ELR (cell line): ENCODE results near the gene OPCML.

Experiments
- DNase-seq: peaks from one replicate; pipeline ENCODE4 v3.0.0-alpha.2; 2015; ENCODE audit warnings: low read depth

Gene OPCML

DNA sequence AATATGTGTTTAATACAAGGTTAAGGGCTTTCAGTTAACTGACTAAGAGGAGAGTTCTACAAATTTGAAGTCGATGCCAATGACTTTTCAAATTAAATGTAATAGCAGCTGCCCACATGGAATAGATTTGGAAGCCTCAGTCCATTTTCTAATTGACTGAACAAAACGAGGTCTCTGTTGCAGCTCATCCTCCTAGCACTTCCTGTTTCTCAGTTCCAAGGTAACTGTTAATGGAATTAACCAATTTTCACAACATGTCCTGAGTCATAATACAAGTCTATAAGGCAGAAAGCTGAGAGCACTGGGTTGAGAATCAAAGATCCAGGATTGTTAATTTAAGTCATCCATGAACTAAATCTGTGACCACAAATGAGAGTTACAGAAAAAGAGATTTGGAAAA, 177.2 kb downstream of the OPCML start:
- no peak for DNase-seq

GRCh38 chr11:133354069-133354468, 178.2 kb downstream of the OPCML start:
- no peak for DNase-seq

GRCh38 chr11:133350045-133350444, 182.3 kb downstream of the OPCML start:
- no peak for DNase-seq

DNA sequence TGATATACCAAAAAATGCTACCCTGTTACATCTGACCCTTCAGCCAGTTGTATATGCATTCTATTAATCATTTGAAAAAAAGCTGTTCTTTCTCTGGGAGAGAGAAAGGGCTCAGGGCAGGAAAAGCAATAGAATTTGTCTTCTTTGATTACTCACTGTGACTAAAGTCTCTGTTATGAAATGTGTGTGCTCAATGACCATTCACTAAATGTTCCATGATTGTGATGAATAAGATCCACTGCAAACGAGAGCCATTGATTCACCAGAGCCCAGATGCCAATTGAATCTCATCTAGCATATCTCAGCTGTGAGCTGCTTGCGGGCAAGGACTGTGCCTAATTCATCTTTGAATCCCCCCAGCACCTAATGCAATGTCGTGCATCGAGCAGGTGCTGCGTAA, 184.3 kb downstream of the OPCML start:
- DNase-seq = no peak

- DNase-seq = no peak
Measured at GRCh38 chr11:133346137-133346536, 186.2 kb downstream of the OPCML start.

- DNase-seq = no peak
Measured at GRCh38 chr11:133343951-133344350, 188.3 kb downstream of the OPCML start.

- DNase-seq = no peak
Measured at GRCh38 chr11:133339495-133340140, 192.7 kb downstream of the OPCML start.

GRCh38 chr11:133338588-133338987, 193.7 kb downstream of the OPCML start:
- no peak for DNase-seq

GRCh38 chr11:133337951-133338418, 194.3 kb downstream of the OPCML start:
- DNase-seq = no peak

GRCh38 chr11:133337193-133337592, 195.1 kb downstream of the OPCML start:
- no peak for DNase-seq

DNA sequence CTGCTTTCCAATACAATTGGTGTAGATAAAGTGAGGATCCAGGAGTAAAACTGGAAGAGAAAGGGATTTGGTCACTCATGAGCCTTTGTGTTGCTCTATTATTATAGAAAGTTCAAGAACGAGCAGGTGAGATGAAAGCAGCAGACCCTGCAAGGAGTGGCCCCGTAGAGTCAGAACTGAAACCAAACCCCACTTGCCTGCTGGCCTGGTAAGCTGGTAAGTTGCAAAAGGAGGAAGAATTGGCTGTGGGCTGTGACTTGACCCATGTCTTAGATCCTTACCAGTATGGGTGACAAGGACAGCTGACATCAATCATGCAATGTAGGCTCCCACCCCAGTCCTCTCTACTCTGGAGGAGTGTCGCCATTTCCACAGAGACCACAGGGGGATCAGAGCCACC, 201.3 kb downstream of the OPCML start:
- DNase-seq = no peak

DNA sequence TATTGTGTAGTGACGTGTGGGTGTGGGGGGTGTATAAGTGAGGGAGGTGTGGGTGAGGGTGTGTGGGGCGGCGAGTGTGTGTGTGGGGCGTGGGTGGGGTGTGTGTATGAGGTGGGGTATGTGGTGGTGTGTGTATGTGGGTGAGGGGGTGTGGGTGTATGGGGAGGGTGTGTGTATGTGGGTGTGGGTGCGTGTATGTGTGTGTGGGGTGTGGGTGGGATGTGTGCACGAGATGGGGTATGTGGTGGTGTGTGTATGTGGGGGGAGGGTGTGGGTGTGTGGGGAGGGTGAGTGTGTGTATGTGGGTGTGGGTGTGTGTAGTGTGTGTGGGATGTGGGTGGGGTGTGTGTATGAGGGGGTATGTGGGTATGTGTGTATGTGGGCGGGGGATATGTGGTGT, 205.5 kb downstream of the OPCML start:
- no peak for DNase-seq

- no peak for DNase-seq
Measured at GRCh38 chr11:133326332-133326731, 206.0 kb downstream of the OPCML start.

DNA sequence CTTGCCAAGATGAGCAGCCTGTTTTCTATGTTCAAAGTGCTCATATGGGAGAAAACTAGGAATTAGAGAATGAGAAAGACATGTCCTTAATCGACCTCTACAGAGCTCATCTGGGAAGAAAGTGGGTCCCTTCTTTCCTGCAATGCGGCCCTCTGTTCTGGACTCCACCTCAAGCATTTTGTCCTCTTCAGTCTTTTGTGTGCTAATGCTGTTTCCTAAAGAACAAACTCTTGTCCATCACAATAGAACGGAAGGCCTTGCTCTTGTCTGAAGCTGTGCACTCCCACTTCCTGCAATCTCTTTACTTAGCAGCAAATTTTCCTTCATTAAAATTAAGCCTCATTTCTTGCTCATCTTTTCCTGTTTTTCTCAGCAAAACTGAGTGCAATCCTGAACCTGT, 206.6 kb downstream of the OPCML start:
- no peak for DNase-seq

DNA sequence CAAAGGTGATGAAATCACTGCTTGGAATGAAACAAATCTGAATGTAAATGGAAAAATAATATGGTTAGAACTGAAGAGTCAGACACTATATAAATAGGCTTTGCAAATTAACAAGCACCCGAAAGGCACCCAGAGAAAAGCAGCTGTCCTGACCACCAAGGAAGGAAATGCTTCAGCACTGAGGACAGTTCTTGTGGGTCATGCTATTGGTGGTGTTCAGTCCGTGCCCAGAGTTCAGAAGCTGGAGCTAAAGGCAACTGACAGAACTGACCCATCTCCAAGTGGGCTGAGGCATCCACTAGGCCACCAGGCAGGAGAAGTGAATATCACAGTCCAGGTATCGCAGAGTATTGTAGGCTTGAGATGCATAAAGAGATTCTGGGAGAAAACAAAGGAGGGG, 208.9 kb downstream of the OPCML start:
- DNase-seq = no peak

GRCh38 chr11:133318221-133318620, 214.1 kb downstream of the OPCML start:
- no peak for DNase-seq

DNA sequence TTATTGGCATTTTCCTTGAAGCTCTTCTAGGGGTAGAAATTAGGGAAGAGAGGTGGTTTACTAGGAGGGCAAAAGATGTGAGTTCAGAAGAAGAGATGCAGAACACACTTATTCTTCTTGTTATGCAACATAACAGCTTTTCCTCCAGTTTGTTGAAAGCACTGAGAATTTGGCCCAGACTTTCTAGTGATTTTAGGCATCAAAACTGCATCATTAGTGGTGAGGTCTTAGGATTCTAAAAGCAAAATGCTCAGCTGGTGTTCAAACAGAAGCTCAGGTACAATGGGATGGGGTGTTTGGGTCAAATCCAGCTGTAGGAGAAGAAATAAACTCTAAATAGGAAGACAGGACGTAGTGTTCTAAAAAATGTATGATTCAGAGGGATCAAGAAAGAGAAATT, 221.1 kb downstream of the OPCML start:
- no peak for DNase-seq

GRCh38 chr11:133306019-133306418, 226.3 kb downstream of the OPCML start:
- no peak for DNase-seq

DNA sequence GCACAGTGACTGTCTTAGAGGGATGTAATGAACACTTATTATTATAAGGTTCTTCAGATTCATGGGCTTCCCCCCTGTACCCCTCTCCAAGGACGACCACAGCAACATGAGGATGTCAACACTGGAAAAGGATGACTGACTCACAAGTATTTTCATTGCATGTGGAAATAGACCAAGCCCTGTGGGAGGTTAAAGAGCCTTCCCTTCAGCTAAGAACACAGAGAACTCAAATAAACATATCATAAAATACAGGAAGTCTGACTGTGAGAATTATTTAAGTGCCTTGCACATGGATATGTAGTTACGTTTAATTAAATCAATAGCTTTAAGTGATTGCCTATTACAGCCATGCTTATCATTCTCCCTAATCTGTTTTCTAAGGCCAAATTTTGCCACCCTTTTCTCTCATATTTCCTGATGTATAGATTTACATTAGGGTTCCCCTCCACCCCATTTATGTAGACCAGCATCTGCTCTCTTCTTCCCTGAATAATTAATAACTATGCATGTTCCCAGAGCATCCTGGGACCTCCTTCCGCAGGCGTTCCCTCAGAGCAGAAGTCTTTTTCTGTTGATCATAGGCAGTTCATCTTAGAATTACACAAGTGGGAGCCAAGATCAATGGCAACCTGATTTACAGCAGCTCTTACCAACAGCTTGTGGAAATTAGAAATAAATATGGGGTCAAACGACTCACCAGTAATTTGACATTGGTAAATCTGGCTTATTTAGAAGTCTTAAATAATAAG, 226.9 kb downstream of the OPCML start:
- no peak for DNase-seq

DNA sequence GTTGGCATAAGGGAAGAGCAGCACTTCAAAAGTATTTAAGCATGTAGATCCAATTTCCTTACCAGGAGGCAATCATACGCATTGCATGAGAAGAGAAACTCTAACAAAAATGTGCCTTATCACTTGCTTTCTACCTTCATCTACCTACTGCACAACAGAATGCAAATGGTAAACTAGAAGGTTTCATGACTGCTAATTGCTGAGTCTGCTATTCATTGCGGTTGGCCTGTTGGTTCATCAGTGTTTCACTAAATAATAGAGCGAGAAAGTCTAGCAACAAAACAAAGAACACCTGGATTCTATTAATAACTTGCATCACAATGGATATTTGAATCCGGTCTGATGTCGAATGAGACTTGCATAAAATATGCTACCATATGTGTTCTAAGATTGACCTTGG, 229.0 kb downstream of the OPCML start:
- no peak for DNase-seq

- no peak for DNase-seq
Measured at GRCh38 chr11:133302056-133302455, 230.2 kb downstream of the OPCML start.

GRCh38 chr11:133300666-133301065, 231.6 kb downstream of the OPCML start:
- no peak for DNase-seq

DNA sequence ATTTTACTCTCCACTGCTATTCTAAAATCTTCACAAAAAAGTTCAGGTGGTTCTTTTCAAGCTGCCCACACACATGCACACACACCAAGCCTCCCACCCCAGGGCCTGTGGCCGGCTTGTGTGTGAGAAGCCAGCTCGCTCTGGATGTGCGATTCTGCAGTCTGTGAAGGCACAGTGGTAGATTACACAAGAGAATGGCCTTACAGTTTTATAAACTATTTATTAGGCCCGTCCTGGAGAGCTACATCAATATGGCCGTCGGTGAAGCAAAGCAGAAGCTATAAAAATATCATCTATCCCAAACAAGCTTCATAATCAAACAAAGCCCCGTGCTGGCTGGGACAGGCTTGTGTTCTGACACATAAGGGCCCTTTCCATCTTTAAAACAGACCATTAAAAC, 240.5 kb downstream of the OPCML start:
- DNase-seq = no peak

DNA sequence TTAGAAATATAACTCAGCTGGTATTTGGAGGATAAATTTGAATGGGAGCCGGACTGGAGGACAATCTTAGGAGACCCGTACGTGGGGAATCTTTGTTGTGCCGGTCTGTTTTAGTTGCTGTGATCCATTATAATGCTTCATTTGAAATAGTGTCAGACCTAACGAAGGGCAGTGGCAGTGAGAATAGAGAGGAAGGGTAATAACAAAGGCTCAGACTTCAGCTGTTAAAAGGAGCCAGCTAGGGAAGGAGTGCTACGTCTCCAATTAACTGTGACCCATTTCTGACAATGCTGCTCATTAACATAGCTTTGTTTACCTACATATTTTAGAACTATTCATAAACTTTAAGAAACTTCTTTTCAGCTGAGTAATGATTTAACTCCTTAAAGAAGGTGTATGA, 246.9 kb downstream of the OPCML start:
- DNase-seq = no peak
